HFFc6 (cell line): ENCODE data around the gene C12orf42. TPM values are rescaled to one million over a fixed set of nuclear protein-coding genes. Genes with fewer than 3 reads are reported as not detected.

Source experiments
- DNase-seq: peaks from one replicate; pipeline ENCODE4 v3.0.0-alpha.2; 2018
- H3K27ac Mint-ChIP-seq: 2 replicates; pipeline ENCODE4 v1.8.0; 2020; ENCODE audit warnings: mild to moderate bottlenecking, mixed read lengths
- H3K27me3 Mint-ChIP-seq: 2 replicates; pipeline ENCODE4 v1.8.0; 2021; ENCODE audit warnings: mild to moderate bottlenecking, moderate library complexity, mixed read lengths; ENCODE audit not compliant: insufficient read depth
- H3K36me3 Mint-ChIP-seq: 2 replicates; pipeline ENCODE4 v1.8.0; 2021; ENCODE audit warnings: low read depth, mixed read lengths
- H3K4me1 Mint-ChIP-seq: 2 replicates; pipeline ENCODE4 v1.8.0; 2020; ENCODE audit warnings: low read depth, mixed read lengths
- H3K4me3 Mint-ChIP-seq: 2 replicates; pipeline ENCODE4 v1.8.0; 2020; ENCODE audit warnings: mild to moderate bottlenecking, moderate library complexity, mixed read lengths
- H3K9me3 Mint-ChIP-seq: 2 replicates; pipeline ENCODE4 v1.8.0; 2020; ENCODE audit warnings: mild to moderate bottlenecking, mixed read lengths
- CTCF ChIP-seq: fragments of 200-600 bp; sonication (generic); IDR thresholded peaks from 2 replicates; pipeline ENCODE4 v1.5.0; 2021; ENCODE audit warnings: antibody characterized with exemption, mild to moderate bottlenecking
- total RNA-seq, 6 experiments: library from RNA; stranded (reverse); fragmentation: NEBNext Ultra II Directional; extraction: Animal tissue kit (Norgen Biotek cat#: 25700); gene quantifications; 2 replicates in 1 of 6; 3 replicates in 5 of 6; pipeline ENCODE4 v1.2.3, GENCODE V29; 2021

C12orf42 gene
- total RNA-seq, 6 experiments from 2014 or later = not detected

- TF ChIP-seq CTCF = no peak
- Mint-ChIP-seq H3K9me3 (peaks cover 19% of the 10 kb centered on the region), H3K4me1 (no peaks in the 10 kb centered on the region), H3K27me3 (no peaks in the 10 kb centered on the region), H3K36me3 (no peaks in the 10 kb centered on the region), H3K4me3 (no peak overlapping the region), H3K27ac (no peak overlapping the region)
- DNase-seq = no peak
Observed at GRCh38 chr12:103257763-103258162, 238.0 kb downstream of the C12orf42 start.

Other genes with a start within 250 kb of the C12orf42 start
- gene STAB2, start 91.3 kb upstream of the C12orf42 start, total RNA-seq = not detected